ENCODE measurements around the gene AKR1C4. TPM values are rescaled to one million over a fixed set of nuclear protein-coding genes. Genes with fewer than 3 reads are reported as not detected.
"Not testable (repeated sequence)": the region's sequence is repeated elsewhere in the genome, so short reads cannot be mapped to it uniquely, and the experiment has no call there.

The AKR1C4 gene
- total RNA-seq, 1 experiment from 2014 or later, result not detected

- ChIA-PET CTCF (interaction anchor here (0.6 kb wide), 1 partner anchor 346 kb away, joined by 3 read pairs; no protein-coding TSS in a partner anchor), POLR2A (interaction anchor here (0.7 kb wide), 1 partner anchor 211 kb away, joined by 3 read pairs; no protein-coding TSS in a partner anchor)
- peaks cover 23% of the 10 kb centered on the region for H3K9me3 Mint-ChIP-seq (ENCODE audit: unreplicated experiment)
- peak; percentile 29 for DNase-seq (ENCODE audit: unreplicated experiment)
- TF ChIP-seq, protein P1, sequence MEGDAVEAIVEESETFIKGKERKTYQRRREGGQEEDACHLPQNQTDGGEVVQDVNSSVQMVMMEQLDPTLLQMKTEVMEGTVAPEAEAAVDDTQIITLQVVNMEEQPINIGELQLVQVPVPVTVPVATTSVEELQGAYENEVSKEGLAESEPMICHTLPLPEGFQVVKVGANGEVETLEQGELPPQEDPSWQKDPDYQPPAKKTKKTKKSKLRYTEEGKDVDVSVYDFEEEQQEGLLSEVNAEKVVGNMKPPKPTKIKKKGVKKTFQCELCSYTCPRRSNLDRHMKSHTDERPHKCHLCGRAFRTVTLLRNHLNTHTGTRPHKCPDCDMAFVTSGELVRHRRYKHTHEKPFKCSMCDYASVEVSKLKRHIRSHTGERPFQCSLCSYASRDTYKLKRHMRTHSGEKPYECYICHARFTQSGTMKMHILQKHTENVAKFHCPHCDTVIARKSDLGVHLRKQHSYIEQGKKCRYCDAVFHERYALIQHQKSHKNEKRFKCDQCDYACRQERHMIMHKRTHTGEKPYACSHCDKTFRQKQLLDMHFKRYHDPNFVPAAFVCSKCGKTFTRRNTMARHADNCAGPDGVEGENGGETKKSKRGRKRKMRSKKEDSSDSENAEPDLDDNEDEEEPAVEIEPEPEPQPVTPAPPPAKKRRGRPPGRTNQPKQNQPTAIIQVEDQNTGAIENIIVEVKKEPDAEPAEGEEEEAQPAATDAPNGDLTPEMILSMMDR (IDR thresholded peaks at IDR 0.05; ENCODE audit: unreplicated experiment), result no peak
- no peak overlapping the region for H3K4me3 Mint-ChIP-seq (ENCODE audit: unreplicated experiment)
- BruUV-seq (replicated peaks), result no TSS peak
- peaks cover 7% of the 10 kb centered on the region for H3K4me1 Mint-ChIP-seq (ENCODE audit: insufficient read depth, unreplicated experiment)
- no peaks in the 10 kb centered on the region for H3K36me3 Mint-ChIP-seq (ENCODE audit: insufficient read depth, unreplicated experiment)
- intact Hi-C loops (cut with micrococcal nuclease), result no loop called here
- H3K27me3 Mint-ChIP-seq (ENCODE audit: insufficient read depth, unreplicated experiment), result no peaks in the 10 kb centered on the region
- peak overlapping the region; percentile 13 for H3K27ac Mint-ChIP-seq (ENCODE audit: low read depth, unreplicated experiment)
Measured at GRCh38 chr10:5159126-5159525, 37.5 kb upstream of the AKR1C4 start.

GRCh38 chr10:5163487-5163886 is 33.1 kb upstream of the AKR1C4 start:
- TF ChIP-seq, protein P1 (IDR thresholded peaks at IDR 0.05; ENCODE audit: unreplicated experiment), result no peak
- Mint-ChIP-seq H3K27me3 (ENCODE audit: insufficient read depth, unreplicated experiment) (no peaks in the 10 kb centered on the region), H3K9me3 (ENCODE audit: unreplicated experiment) (peaks cover 33% of the 10 kb centered on the region), H3K4me3 (ENCODE audit: unreplicated experiment) (no peak overlapping the region), H3K4me1 (ENCODE audit: insufficient read depth, unreplicated experiment) (peaks cover 7% of the 10 kb centered on the region), H3K36me3 (ENCODE audit: insufficient read depth, unreplicated experiment) (no peaks in the 10 kb centered on the region), H3K27ac (ENCODE audit: low read depth, unreplicated experiment) (no peak overlapping the region)
- no peak for DNase-seq (ENCODE audit: unreplicated experiment)
- no TSS peak for BruUV-seq (replicated peaks)
- POLR2A ChIA-PET, result no interaction called here
- intact Hi-C loops (cut with micrococcal nuclease), result no loop called here
- CTCF ChIA-PET, result no interaction called here

DNA sequence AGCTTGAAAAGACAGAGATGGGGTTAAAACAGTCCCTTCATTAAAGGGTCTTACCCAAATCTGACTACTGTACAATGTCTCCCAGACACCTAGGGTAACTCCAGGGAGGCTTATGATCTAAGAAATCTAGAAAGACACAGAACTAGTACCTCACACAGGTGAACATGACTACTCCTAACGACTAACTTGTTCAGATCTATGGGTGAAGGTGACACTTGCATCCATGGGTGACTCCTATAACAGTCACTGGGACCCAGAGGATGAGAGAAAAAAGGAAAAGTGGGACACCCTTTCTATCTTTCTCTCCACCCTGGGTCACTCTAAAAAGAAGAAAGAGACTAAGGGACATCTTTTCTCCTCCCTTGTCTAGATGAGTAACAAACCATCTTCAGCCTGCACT is 30.9 kb upstream of the AKR1C4 start:
- Mint-ChIP-seq H3K4me3 (ENCODE audit: unreplicated experiment) (no peak overlapping the region), H3K9me3 (ENCODE audit: unreplicated experiment) (peaks cover 35% of the 10 kb centered on the region), H3K27ac (ENCODE audit: low read depth, unreplicated experiment) (no peak overlapping the region), H3K36me3 (ENCODE audit: insufficient read depth, unreplicated experiment) (no peaks in the 10 kb centered on the region), H3K4me1 (ENCODE audit: insufficient read depth, unreplicated experiment) (no peaks in the 10 kb centered on the region), H3K27me3 (ENCODE audit: insufficient read depth, unreplicated experiment) (no peaks in the 10 kb centered on the region)
- TF ChIP-seq, protein P1 (IDR thresholded peaks at IDR 0.05; ENCODE audit: unreplicated experiment), result no peak
- peak; percentile 37 for DNase-seq (ENCODE audit: unreplicated experiment)
- POLR2A ChIA-PET, result no interaction called here
- BruUV-seq (replicated peaks), result no TSS peak
- intact Hi-C loops (cut with micrococcal nuclease), result no loop called here
- CTCF ChIA-PET, result no interaction called here

GRCh38 chr10:5168897-5169420 is 27.7 kb upstream of the AKR1C4 start:
- Mint-ChIP-seq H3K36me3 (ENCODE audit: insufficient read depth, unreplicated experiment) (no peaks in the 10 kb centered on the region), H3K27me3 (ENCODE audit: insufficient read depth, unreplicated experiment) (no peaks in the 10 kb centered on the region), H3K4me3 (ENCODE audit: unreplicated experiment) (no peak overlapping the region), H3K4me1 (ENCODE audit: insufficient read depth, unreplicated experiment) (no peaks in the 10 kb centered on the region), H3K27ac (ENCODE audit: low read depth, unreplicated experiment) (no peak overlapping the region), H3K9me3 (ENCODE audit: unreplicated experiment) (peaks cover 14% of the 10 kb centered on the region)
- TF ChIP-seq, protein P1 (IDR thresholded peaks at IDR 0.05; ENCODE audit: unreplicated experiment), result no peak
- ChIA-PET CTCF (no interaction called here), POLR2A (no interaction called here)
- DNase-seq (ENCODE audit: unreplicated experiment), result no peak
- intact Hi-C loops (cut with micrococcal nuclease), result no loop called here
- BruUV-seq (replicated peaks), result no TSS peak

DNA sequence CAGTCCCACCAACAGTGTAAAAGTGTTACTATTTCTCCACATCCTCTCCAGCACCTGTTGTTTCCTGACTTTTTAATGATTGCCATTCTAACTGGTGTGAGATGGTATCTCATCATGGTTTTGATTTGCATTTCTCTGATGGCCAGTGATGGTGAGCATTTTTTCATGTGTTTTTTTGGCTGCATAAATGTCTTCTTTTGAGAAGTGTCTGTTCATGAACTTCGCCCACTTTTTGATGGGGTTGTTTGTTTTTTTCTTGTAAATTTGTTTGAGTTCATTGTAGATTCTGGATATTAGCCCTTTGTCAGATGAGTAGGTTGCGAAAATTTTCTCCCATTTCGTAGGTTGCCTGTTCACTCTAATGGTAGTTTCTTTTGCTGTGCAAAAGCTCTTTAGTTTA is 21.1 kb upstream of the AKR1C4 start:
- H3K27ac Mint-ChIP-seq (ENCODE audit: low read depth, unreplicated experiment); POLR2A ChIA-PET; BruUV-seq (replicated peaks); H3K36me3 Mint-ChIP-seq (ENCODE audit: insufficient read depth, unreplicated experiment); H3K9me3 Mint-ChIP-seq (ENCODE audit: unreplicated experiment); H3K27me3 Mint-ChIP-seq (ENCODE audit: insufficient read depth, unreplicated experiment); intact Hi-C loops (cut with micrococcal nuclease); H3K4me1 Mint-ChIP-seq (ENCODE audit: insufficient read depth, unreplicated experiment); CTCF ChIA-PET; DNase-seq (ENCODE audit: unreplicated experiment); H3K4me3 Mint-ChIP-seq (ENCODE audit: unreplicated experiment): not testable (repeated sequence)

DNA sequence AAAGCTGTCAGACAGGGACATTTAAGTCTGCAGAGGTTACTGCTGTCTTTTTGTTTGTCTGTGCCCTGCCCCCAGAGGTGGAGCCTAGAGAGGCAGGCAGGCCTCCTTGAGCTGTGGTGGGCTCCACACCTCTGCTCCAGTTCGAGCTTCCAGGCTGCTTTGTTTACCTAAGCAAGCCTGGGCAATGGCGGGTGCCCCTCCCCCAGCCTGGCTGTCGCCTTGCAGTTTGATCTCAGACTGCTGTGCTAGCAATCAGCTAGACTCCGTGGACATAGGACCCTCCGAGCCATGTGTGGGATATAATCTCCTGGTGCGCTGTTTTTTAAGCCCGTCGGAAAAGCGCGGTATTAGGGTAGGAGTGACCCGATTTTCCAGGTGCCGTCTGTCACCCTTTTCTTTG is 16.1 kb upstream of the AKR1C4 start:
- H3K4me1 Mint-ChIP-seq (ENCODE audit: insufficient read depth, unreplicated experiment); H3K27me3 Mint-ChIP-seq (ENCODE audit: insufficient read depth, unreplicated experiment); H3K36me3 Mint-ChIP-seq (ENCODE audit: insufficient read depth, unreplicated experiment); H3K9me3 Mint-ChIP-seq (ENCODE audit: unreplicated experiment); BruUV-seq (replicated peaks); DNase-seq (ENCODE audit: unreplicated experiment); H3K4me3 Mint-ChIP-seq (ENCODE audit: unreplicated experiment); POLR2A ChIA-PET; H3K27ac Mint-ChIP-seq (ENCODE audit: low read depth, unreplicated experiment); intact Hi-C loops (cut with micrococcal nuclease): not testable (repeated sequence)
- CTCF ChIA-PET, result interaction anchor here (0.6 to 1.1 kb wide), 2 partner anchors 53 to 109 kb away, joined by 3 to 6 read pairs; no protein-coding TSS in a partner anchor

Data from MCF 10A (cell line).